Muscle layer of colon (tissue), 2 donors: ENCODE results near the gene LHFPL3.
"Not testable (repeated sequence)": the region's sequence is repeated elsewhere in the genome, so short reads cannot be mapped to it uniquely, and the experiment has no call there.

ENCODE experiments used
- H3K27ac ChIP-seq: one replicate; pipeline ENCODE4 v1.7.0; 2013; ENCODE audit warnings: low read depth, mild to moderate bottlenecking, low read length, moderate library complexity
- H3K27me3 ChIP-seq, 2 donors: one replicate each; pipeline ENCODE4 v1.7.0; 2013; ENCODE audit warnings: low read length in 2 of 2, mild to moderate bottlenecking in 2 of 2; ENCODE audit not compliant: insufficient read depth in 2 of 2, control insufficient read depth in 1 of 2
- H3K36me3 ChIP-seq: one replicate; pipeline ENCODE4 v1.7.0; 2013; ENCODE audit warnings: mild to moderate bottlenecking, low read length; ENCODE audit not compliant: insufficient read depth
- H3K4me1 ChIP-seq: one replicate; pipeline ENCODE4 v1.7.0; 2013; ENCODE audit warnings: mild to moderate bottlenecking, low read length; ENCODE audit not compliant: insufficient read depth
- H3K4me3 ChIP-seq, 2 donors: one replicate each; pipeline ENCODE4 v1.7.0; 2013; ENCODE audit warnings: low read length in 2 of 2, low read depth in 1 of 2, mild to moderate bottlenecking in 1 of 2, moderate library complexity in 1 of 2
- H3K9ac ChIP-seq: one replicate; pipeline ENCODE4 v1.7.0; 2013; ENCODE audit warnings: low read length
- H3K9me3 ChIP-seq: one replicate; pipeline ENCODE4 v1.7.0; 2013; ENCODE audit warnings: mild to moderate bottlenecking, low read length
- donor health status: abdominal sarcoma.
- donor health status: Adenocarcinoma of cecum.

Gene LHFPL3

DNA sequence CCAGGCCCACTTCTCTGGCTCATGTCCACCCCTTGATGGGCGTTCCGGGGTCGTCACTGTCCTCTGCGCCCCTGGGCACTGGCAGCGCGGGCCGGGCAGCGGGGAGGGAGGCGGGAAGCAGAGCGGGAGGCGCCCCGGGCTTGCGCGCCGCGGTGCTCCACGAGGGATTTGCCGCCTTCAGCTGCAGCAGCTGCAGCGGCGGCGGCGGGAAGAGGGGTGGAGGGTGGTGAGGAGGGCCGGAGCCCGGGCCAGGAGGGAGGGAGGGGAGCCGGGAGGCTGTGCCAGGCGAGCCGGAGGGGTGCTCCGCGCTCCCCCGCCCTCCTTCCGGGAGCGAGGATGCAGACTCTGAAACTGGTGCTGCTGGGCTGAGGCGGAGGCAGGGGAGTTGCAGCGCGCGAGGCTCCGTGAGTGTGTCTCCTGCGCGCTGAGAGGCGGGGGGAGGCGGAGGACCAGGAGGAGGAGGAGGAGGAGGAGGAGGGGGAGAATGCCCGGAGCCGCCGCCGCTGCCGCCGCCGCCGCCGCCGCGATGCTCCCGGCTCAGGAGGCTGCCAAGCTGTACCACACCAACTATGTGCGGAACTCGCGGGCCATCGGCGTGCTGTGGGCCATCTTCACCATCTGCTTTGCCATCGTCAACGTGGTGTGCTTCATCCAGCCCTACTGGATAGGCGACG is at the start of gene LHFPL3:
TSS of gene LHFPL3 (plus strand) at position 308 of the 674 bp plus-strand sequence.
- peaks cover 18 to 37% of the 10 kb centered on the region in 2 donors for H3K27me3 ChIP-seq
- H3K4me3 ChIP-seq = peak within 1 kb of the TSS in 1 of 2 donors; percentile 38
- no peak within 1 kb of the TSS for H3K27ac ChIP-seq
- no peaks in the 10 kb centered on the region for H3K9me3 ChIP-seq
- H3K4me1 ChIP-seq = no peaks in the 10 kb centered on the region
- H3K36me3 ChIP-seq = no peaks in the 10 kb centered on the region
- H3K9ac ChIP-seq = no peak within 1 kb of the TSS

GRCh38 chr7:104281685-104282084 is 46.7 kb upstream of the LHFPL3 start:
- not testable (repeated sequence) for H3K27ac ChIP-seq, H3K36me3 ChIP-seq, H3K27me3 ChIP-seq, H3K4me3 ChIP-seq, H3K9me3 ChIP-seq, H3K9ac ChIP-seq, H3K4me1 ChIP-seq

DNA sequence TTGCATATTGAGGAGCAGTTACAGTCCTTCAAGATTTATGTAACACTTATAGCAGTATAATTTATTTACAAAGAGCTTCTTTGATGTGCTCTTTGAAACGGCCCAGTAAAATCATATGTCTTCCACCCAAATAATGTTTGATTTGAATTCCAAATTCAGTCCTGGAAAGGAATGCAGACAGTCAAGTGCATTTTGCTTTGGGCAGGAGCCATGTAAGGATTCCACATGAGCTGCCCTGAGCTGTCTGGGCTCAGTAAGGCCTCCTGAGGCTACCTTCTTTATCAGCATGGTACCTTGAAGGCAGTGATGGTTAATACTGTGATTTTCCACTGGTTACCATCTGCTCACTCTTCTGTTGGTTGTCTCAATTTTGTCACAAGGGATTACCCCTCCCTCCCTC is 41.6 kb upstream of the LHFPL3 start:
- no peaks in the 10 kb centered on the region for H3K4me1 ChIP-seq
- no peaks in the 10 kb centered on the region for H3K27me3 ChIP-seq

GRCh38 chr7:104288137-104288536 is 40.3 kb upstream of the LHFPL3 start:
- no peaks in the 10 kb centered on the region for H3K36me3 ChIP-seq
- H3K9ac ChIP-seq = no peak overlapping the region
- H3K27me3 ChIP-seq = no peaks in the 10 kb centered on the region
- no peak overlapping the region for H3K4me3 ChIP-seq
- no peaks in the 10 kb centered on the region for H3K4me1 ChIP-seq
- no peaks in the 10 kb centered on the region for H3K9me3 ChIP-seq
- no peak overlapping the region for H3K27ac ChIP-seq

More for the DNA sequence above, 41.6 kb upstream of the LHFPL3 start:
- no peak overlapping the region for H3K9ac ChIP-seq
- no peak overlapping the region for H3K27ac ChIP-seq
- H3K4me3 ChIP-seq = no peak overlapping the region
- no peaks in the 10 kb centered on the region for H3K36me3 ChIP-seq
- H3K9me3 ChIP-seq = no peaks in the 10 kb centered on the region

DNA sequence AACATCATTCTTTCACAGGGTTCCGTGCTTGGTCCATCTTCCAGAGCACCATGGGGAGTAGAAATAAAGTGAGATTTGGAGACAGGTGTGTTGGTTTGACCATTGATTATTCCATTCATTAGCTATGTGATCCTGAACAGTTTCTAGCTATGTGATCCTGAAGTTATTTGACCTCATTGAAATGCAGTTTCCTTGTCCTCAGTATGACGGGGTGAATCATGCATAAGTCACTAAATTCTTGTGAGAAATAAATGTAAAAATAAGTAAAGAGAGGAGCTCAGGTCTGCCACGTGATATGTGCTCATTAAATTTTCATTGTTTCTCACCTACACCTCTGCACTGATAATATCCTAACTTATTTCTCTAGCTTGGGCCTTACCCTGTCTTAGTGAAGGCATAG is 34.1 kb upstream of the LHFPL3 start:
- H3K4me1 ChIP-seq = no peaks in the 10 kb centered on the region
- no peaks in the 10 kb centered on the region for H3K27me3 ChIP-seq
- no peaks in the 10 kb centered on the region for H3K36me3 ChIP-seq
- H3K4me3 ChIP-seq = no peak overlapping the region
- H3K27ac ChIP-seq = no peak overlapping the region
- H3K9ac ChIP-seq = no peak overlapping the region
- no peaks in the 10 kb centered on the region for H3K9me3 ChIP-seq

DNA sequence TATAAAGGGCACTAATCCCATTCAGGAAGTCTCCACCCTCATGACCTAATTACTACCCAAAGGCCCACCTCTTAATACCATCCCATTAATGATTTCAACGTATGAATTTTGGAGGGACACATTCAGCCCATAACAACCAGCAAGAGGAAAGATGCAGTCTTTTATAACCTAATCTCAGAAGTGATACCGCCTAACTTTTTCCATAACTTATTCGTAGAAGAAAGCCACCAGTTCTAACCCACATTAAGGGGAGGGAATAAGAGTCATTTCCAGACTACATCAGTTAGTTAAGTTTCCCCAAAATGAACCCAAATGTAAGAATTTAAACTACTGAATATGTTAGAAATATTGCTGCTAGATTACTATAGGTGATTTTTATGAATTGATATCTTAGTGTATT is 32.1 kb upstream of the LHFPL3 start:
- no peak overlapping the region for H3K4me3 ChIP-seq
- no peaks in the 10 kb centered on the region for H3K4me1 ChIP-seq
- H3K27ac ChIP-seq = no peak overlapping the region

GRCh38 chr7:104296900-104297299 is 31.5 kb upstream of the LHFPL3 start:
- Histone ChIP-seq H3K27me3 (no peaks in the 10 kb centered on the region), H3K9me3 (no peaks in the 10 kb centered on the region), H3K9ac (no peak overlapping the region), H3K4me1 (no peaks in the 10 kb centered on the region), H3K27ac (no peak overlapping the region), H3K4me3 (no peak overlapping the region), H3K36me3 (no peaks in the 10 kb centered on the region)

More for the DNA sequence above, 32.1 kb upstream of the LHFPL3 start:
- no peaks in the 10 kb centered on the region for H3K9me3 ChIP-seq
- H3K36me3 ChIP-seq = no peaks in the 10 kb centered on the region
- no peaks in the 10 kb centered on the region for H3K27me3 ChIP-seq
- no peak overlapping the region for H3K9ac ChIP-seq

- Histone ChIP-seq H3K27me3 (no peaks in the 10 kb centered on the region), H3K9ac (no peak overlapping the region), H3K4me1 (no peaks in the 10 kb centered on the region), H3K9me3 (no peaks in the 10 kb centered on the region), H3K27ac (no peak overlapping the region), H3K36me3 (no peaks in the 10 kb centered on the region), H3K4me3 (no peak overlapping the region)
Measured at GRCh38 chr7:104299323-104299722, 29.1 kb upstream of the LHFPL3 start.

DNA sequence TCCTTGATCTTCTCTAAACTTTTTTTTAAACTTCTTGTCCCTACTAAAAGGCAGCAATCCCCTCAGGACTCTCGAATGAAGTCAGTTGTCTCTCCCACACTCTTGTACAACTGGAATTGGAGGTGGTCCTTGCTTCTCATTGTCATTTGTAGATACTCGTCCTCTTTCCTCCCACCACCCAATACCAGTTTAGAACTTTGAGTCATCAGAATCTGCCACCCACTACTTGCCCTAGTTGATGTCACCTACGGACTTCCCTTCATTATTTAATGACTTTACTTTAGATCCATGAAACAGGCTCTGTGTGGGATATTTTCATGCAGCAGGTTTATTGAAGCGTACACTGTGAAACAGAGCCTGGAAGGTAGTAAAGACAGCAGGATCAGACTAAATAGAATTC is 28.6 kb upstream of the LHFPL3 start:
- Histone ChIP-seq H3K27ac (no peak overlapping the region), H3K9me3 (no peaks in the 10 kb centered on the region), H3K36me3 (no peaks in the 10 kb centered on the region), H3K9ac (no peak overlapping the region), H3K4me1 (no peaks in the 10 kb centered on the region), H3K4me3 (no peak overlapping the region), H3K27me3 (no peaks in the 10 kb centered on the region)

- no peaks in the 10 kb centered on the region for H3K36me3 ChIP-seq
- no peaks in the 10 kb centered on the region for H3K9me3 ChIP-seq
- H3K9ac ChIP-seq = no peak overlapping the region
- no peaks in the 10 kb centered on the region for H3K4me1 ChIP-seq
- H3K27me3 ChIP-seq = no peaks in the 10 kb centered on the region
- no peak overlapping the region for H3K27ac ChIP-seq
- H3K4me3 ChIP-seq = no peak overlapping the region
Measured at GRCh38 chr7:104306793-104307192, 21.6 kb upstream of the LHFPL3 start.

- Histone ChIP-seq H3K9ac (no peak overlapping the region), H3K4me1 (no peaks in the 10 kb centered on the region), H3K36me3 (no peaks in the 10 kb centered on the region), H3K9me3 (no peaks in the 10 kb centered on the region), H3K4me3 (no peak overlapping the region), H3K27ac (no peak overlapping the region), H3K27me3 (no peaks in the 10 kb centered on the region)
Measured at GRCh38 chr7:104317948-104318629, 10.3 kb upstream of the LHFPL3 start.

DNA sequence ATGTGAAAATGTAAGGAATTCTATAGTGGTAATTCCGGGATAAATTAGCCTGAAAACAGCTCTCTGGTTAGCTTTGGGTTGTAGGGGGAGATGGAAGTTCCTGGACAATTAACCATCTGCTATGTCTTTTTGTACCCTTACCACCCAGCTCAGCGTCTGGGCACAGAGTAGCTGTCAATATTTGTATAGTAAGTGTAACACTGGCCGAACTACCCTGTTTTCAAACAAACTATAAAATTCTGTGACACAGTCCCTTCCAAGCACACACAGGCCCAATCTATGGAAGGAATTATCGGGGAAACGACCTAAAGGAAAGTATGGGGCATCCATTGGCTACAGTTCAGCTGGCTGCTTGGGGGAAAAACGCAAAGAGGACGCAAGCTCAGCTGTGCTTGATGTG is 869 bp upstream of the LHFPL3 start:
- H3K27me3 ChIP-seq = peaks cover 18 to 37% of the 10 kb centered on the region in 2 donors
- H3K9me3 ChIP-seq = no peaks in the 10 kb centered on the region
- no peak overlapping the region for H3K27ac ChIP-seq
- H3K4me3 ChIP-seq = no peak overlapping the region
- no peaks in the 10 kb centered on the region for H3K36me3 ChIP-seq
- no peaks in the 10 kb centered on the region for H3K4me1 ChIP-seq
- H3K9ac ChIP-seq = no peak overlapping the region
